Activated gamma-delta T cell treated with anti-CD3 and anti-CD28 coated beads, Interleukin-2, amount 50 U/mL, for 16 hours (primary cell): ENCODE measurements around the gene WDR90.

ENCODE experiments used
- DNase-seq: peaks from one replicate; pipeline ENCODE4 v3.0.0-alpha.2; 2020; ENCODE audit warnings: low read depth

Gene WDR90

GRCh38 chr16:660459-661183 is 11.5 kb downstream of the WDR90 start:
- DNase-seq, result no peak

DNA sequence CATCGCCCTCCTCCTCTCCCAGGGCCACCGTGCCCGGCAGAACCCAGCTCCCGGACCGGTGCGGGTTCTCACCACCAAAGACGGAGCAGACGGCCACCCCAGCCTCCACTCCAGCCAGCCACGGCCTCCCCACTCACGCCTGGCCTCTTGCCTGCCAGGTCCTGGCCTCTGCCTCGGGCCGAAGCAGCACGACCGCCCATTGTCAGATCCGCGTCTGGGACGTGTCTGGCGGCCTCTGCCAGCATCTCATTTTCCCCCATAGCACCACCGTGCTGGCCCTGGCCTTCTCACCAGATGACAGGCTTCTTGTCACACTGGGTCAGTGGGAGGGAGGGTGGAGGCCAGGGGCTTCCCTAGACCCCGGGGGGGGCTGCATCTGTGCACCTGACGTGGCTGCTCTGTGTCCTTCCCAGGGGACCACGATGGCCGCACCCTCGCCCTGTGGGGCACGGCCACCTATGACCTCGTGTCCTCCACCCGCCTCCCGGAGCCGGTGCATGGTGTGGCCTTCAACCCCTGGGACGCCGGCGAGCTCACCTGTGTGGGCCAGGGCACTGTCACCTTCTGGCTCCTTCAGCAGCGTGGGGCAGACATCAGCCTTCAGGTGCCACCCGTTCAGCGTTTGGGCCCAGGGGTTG is 12.1 kb downstream of the WDR90 start:
- DNase-seq, result no peak

DNA sequence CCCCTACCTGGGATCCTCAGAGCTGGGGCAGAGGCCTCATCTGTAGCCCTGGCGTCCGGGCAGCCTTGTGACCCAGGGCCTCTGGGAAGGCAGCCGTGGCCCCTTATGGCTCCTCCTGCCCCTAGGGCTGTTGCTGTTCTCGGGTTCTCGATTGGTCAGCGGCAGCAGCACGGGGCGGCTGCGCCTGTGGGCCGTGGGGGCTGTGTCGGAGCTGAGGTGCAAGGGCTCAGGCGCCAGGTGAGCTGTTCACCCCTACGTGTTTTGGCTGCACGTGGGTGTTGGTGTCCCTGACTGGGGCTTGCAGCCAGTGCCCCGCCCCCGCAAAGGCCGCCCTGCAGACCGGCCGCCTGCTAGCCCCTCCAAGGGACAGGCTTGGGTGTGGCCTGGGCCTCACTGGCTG is 12.9 kb downstream of the WDR90 start:
- no peak for DNase-seq

DNA sequence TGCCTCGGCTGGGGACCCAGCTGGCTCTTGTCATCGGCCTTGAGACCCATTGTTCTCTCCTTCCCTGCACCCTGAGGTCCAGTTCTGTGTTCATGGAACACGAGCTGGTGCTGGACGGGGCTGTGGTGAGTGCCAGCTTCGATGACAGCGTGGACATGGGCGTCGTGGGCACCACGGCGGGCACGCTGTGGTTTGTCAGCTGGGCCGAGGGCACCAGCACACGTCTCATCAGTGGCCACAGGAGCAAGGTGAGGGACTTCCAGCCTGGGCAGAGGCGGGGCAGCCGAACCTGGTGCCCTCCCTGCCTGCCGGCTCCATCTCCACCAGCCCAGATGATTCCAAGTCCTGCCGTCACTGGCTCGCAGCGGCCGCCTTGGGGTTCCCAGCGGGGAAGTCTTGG is 13.4 kb downstream of the WDR90 start:
- no peak for DNase-seq

- no peak for DNase-seq
Observed at GRCh38 chr16:666572-666971, 17.4 kb downstream of the WDR90 start.

DNA sequence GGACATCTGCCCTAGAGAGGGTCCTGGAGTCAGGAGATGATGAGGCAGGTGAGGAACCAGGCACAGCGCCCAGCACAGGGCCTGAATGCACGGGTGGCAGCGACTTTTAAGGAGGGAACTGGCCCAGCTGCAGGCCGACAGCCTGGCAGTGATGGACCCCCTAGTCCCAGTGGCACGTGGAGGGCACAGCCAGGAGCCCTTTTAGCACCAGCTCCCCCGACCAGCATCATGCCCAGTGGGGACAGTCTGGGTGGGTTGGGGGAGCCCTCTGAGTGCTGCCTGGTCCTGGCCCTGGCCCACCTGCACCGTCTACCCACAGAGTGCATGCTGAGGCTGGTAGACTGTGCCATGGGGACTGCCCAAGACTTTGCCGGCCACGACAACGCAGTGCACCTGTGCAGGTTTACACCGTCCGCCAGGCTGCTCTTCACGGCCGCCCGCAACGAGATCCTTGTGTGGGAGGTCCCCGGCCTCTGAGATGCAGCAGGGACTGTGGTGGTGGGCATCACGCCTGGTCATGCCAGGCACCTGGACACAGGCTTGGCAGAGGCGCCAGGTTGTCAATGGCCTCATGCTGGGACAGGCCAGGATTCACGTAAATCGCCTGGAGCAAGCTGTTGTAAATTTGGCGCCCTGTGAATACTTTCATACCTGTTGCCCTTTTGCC is 18.1 kb downstream of the WDR90 start:
- no peak for DNase-seq

GRCh38 chr16:667780-668518 is 18.8 kb downstream of the WDR90 start, which contains the start of gene RHOT2:
RHOT2 (plus strand) TSS chr16:668132; CDS start chr16:668200, 68 bp downstream.
- DNase-seq, result peak; percentile 92

- no peak for DNase-seq
Observed at GRCh38 chr16:668519-669171, 19.5 kb downstream of the WDR90 start.

- no peak for DNase-seq
Observed at GRCh38 chr16:669666-670065, 20.5 kb downstream of the WDR90 start.

DNA sequence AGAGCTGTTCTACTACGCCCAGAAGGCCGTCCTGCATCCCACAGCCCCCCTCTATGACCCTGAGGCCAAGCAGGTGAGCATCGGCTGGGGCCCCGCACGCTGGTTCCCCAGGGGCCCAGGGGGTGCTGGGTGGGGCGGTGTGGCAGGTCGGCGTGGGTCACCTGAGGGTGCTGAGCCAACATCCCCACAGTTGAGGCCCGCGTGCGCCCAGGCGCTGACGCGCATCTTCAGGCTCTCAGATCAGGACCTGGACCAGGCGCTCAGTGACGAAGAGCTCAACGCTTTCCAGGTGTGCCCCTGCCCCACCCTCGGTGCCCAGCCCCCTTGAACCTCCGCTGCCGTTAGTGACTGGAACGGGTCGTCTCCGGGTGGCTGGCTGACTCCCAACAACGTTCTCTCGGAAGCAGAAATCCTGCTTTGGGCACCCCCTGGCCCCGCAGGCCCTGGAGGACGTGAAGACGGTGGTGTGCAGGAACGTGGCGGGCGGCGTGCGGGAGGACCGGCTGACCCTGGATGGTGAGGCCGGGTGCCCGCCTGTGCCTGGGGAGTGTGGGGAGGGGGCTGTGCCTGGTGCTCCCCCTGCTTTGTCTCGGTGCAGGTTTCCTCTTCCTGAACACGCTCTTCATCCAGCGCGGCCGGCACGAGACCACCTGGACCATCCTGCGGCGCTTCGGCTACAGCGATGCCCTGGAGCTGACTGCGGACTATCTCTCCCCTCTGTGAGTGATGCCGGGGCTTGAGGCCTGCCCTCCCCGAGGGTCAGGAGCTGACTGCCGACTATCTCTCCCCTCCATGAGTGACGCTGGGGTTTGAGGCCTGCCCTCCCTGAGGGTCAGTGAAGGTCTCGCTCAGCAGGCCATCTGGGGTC is 21.6 kb downstream of the WDR90 start:
- no peak for DNase-seq

- DNase-seq, result no peak
Observed at GRCh38 chr16:671353-672131, 22.4 kb downstream of the WDR90 start.

DNA sequence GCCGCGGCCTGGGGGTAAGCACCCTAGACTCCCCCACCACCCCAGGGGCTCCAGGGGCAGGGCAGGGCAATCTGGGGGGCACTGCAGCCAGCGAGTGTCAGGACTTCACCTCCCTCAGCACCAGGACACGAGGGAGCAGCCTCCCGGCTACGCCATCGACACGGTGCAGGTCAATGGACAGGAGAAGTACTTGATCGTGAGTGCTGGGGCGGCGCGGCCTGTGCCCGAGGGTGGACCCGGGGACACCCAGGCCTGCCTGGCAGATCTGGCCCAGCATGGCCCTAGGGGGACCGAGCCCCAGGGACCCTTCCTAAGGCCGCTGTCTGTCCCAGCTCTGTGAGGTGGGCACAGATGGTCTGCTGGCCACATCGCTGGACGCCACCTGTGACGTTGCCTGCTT is 23.2 kb downstream of the WDR90 start:
- DNase-seq, result no peak

GRCh38 chr16:672851-673250 is 23.7 kb downstream of the WDR90 start:
- DNase-seq, result no peak

DNA sequence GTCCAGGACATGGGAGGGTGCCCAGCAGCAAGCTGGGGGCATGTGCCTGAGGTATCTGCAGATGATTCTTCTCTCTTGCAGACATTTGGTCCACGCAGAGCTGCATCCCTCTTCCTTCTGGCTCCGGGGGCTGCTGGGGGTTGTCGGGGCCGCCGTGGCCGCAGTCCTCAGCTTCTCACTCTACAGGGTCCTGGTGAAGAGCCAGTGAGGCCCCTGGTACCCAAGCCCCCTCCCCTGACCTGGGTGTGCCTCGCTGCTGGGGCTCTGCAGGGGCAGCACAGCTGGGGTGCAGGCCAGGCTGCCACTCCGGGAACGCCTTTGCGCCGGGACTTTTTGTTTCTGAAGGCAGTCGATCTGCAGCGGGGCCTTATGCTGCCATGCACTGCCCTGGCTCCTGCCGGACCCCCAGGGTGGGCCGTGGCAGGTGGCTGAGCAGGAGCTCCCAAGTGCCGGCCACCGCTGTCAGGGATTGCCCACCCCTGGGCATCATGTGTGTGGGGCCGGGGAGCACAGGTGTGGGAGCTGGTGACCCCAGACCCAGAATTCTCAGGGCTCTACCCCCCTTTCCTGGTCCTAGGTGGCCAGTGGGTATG is 24.3 kb downstream of the WDR90 start:
- DNase-seq, result no peak

DNA sequence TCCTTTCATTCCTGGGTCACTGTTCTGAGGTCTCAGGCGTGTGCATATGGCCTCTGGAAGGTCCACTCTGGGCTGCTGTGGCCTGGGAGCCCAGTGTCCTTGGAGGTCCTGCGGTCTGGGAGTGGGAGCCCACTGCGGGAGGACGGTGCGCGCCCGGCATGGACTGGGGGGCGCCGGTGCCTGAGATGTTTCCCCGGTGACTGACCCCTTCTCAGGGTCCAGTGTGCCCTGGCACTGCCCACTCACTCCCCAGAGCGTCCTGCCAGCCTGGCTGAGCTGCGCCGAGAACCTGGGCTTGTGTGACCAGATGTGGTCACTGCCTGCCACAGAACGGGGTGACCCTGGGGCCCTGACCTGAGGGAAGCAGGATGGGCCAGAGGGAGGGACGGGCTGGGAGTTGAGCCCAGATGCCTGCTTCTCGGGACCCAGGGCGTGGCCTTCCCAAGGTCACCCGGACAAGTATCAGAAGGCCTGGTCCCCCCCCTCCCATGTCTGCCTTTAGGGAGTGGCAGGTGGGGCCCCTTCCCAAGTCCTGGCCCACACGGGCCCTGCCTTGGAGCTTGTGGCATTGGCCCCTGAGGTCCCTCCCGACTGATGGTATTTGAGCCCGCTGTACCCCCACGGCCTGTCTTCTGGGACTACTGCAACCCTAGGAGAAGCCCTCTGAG is 25.2 kb downstream of the WDR90 start:
- no peak for DNase-seq

GRCh38 chr16:674968-675883 is 26.1 kb downstream of the WDR90 start, which contains the start of gene RHBDL1:
RHBDL1 (plus strand) TSS chr16:675671; CDS start chr16:675791, 120 bp downstream.
- no peak for DNase-seq

GRCh38 chr16:675884-676564 is 26.9 kb downstream of the WDR90 start:
- DNase-seq, result no peak

- no peak for DNase-seq
Observed at GRCh38 chr16:676565-676902, 27.4 kb downstream of the WDR90 start.
